AG09319 (cell line): ENCODE measurements around the gene ANXA6.
A peak's percentile ranks its signal among the peaks of the same experiment; 100 is the strongest.

Source experiments
- DNase-seq: peaks from one replicate; pipeline ENCODE4 v3.0.0-alpha.2; 2010; ENCODE audit warnings: low read depth; ENCODE audit errors: extremely low read depth
- TF ChIP-seq, protein P1 (sequence below): IDR thresholded peaks from 2 replicates; pipeline ENCODE4 v1.5.1; 2011; ENCODE audit warnings: low read depth, mild to moderate bottlenecking, inconsistent platforms, low read length, moderate library complexity

The ANXA6 gene

DNA sequence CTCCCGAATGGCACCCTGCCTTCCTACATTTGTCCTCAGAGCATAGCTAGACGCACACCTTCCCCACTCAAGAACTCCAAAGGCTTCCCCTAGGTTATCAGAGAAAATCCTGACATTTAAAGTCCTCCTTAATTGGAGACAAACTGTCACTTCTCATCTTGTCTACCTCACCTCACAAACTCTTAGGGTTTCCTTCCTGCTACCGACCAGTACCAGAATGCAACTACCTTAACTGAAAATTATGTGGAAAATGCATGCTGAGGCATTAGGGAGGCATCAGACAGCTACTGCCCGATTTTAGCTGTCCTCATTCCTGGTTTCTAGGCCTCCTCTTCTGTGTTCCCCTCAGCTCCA, 58.8 kb downstream of the ANXA6 start:
- TF ChIP-seq, protein P1, sequence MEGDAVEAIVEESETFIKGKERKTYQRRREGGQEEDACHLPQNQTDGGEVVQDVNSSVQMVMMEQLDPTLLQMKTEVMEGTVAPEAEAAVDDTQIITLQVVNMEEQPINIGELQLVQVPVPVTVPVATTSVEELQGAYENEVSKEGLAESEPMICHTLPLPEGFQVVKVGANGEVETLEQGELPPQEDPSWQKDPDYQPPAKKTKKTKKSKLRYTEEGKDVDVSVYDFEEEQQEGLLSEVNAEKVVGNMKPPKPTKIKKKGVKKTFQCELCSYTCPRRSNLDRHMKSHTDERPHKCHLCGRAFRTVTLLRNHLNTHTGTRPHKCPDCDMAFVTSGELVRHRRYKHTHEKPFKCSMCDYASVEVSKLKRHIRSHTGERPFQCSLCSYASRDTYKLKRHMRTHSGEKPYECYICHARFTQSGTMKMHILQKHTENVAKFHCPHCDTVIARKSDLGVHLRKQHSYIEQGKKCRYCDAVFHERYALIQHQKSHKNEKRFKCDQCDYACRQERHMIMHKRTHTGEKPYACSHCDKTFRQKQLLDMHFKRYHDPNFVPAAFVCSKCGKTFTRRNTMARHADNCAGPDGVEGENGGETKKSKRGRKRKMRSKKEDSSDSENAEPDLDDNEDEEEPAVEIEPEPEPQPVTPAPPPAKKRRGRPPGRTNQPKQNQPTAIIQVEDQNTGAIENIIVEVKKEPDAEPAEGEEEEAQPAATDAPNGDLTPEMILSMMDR: no peak
- DNase-seq: no peak

GRCh38 chr5:151097820-151098767, 59.5 kb downstream of the ANXA6 start:
- TF ChIP-seq, protein P1: no peak
- DNase-seq: no peak

DNA sequence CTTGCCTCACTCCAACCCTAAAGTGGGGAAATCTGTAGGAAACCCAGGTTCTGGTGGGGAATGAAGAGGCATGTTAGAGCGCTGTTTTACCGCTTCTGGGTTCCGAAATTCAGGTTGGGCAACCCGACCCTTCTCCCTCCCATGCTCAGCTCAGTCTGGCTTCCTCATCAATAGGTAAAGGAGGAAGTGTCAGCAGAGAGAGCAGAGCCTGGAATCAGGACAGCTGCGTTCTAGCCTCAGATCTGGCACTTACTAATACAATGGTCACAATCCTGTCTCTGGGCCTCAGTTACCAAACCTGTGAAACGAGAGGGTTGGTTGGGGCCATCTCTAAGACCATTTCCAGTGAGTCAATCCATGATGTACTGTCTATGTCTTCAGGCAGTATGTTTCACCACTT, 60.5 kb downstream of the ANXA6 start:
- TF ChIP-seq, protein P1: no peak
- DNase-seq: no peak

DNA sequence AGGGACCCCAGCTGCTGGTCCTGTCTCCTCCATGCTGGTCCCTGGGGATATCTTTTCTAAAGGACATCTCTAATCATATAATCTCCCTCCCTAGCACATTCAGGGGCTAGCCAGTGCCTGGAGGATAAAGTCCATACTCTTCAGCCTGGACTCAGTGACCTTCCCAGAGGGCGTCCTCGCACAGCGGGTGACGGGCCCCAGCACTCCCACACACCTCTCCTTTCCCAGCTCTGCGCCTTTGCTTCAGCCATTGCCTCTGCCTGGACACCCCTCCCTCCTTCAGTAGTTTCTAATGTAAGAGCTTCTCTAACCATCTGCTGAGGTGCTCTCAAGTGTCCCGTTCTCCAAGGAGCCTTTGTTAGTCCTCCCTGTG, 61.6 kb downstream of the ANXA6 start:
- no peak for DNase-seq
- TF ChIP-seq, protein P1: no peak

GRCh38 chr5:151095341-151096000, 62.1 kb downstream of the ANXA6 start:
- TF ChIP-seq, protein P1: no peak
- DNase-seq: peak; percentile 40

GRCh38 chr5:151094852-151095245, 62.7 kb downstream of the ANXA6 start:
- TF ChIP-seq, protein P1: no peak
- DNase-seq: no peak
